Mucosa of descending colon (tissue), 3 donors: Measurements from ENCODE around the gene ARID1B. TPM values are rescaled to one million over a fixed set of nuclear protein-coding genes. Genes with fewer than 3 reads are reported as not detected.
A peak's percentile ranks its signal among the peaks of the same experiment; 100 is the strongest.

Experiments used
- ATAC-seq: fragments of 200-7000 bp; cut with Tn5 transposase; one replicate; pipeline ENCODE4 v1.9.1; 2020; ENCODE audit warnings: mild to moderate bottlenecking, moderate library complexity
- DNase-seq, 3 donors: peaks; one replicate each; pipeline ENCODE4 v3.0.0-alpha.2; 2020
- H3K36me3 ChIP-seq: fragments of 200-600 bp; one replicate; pipeline ENCODE4 v1.8.0; 2021; ENCODE audit warnings: low read depth, mild to moderate bottlenecking
- H3K4me1 ChIP-seq: fragments of 200-600 bp; one replicate; pipeline ENCODE4 v1.8.0; 2021; ENCODE audit warnings: low read depth, mild to moderate bottlenecking
- H3K4me3 ChIP-seq: fragments of 200-600 bp; one replicate; pipeline ENCODE4 v1.8.0; 2021; ENCODE audit warnings: mild to moderate bottlenecking
- H3K9me3 ChIP-seq: fragments of 200-600 bp; one replicate; pipeline ENCODE4 v1.8.0; 2021; ENCODE audit warnings: mild to moderate bottlenecking
- CTCF ChIP-seq: fragments of 200-600 bp; IDR thresholded peaks from one replicate; pipeline ENCODE4 v1.8.0; 2022; ENCODE audit warnings: antibody characterized with exemption, mild to moderate bottlenecking
- intact Hi-C, 2 donors: fragments of 100-400 bp; cut with DNase I in 1 of 2; cut with micrococcal nuclease in 1 of 2; formaldehyde crosslinking; loops; one replicate each; pipeline versions ENCODE4 v1.11.0 to v1.11.1; 2022; cut with DNase I, micrococcal nuclease
- total RNA-seq, 3 donors: library from RNA; stranded (reverse); fragmentation: NEBNext Ultra II Directional in 2 of 3; extraction: Animal tissue kit (Norgen Biotek cat#: 25700) in 2 of 3; gene quantifications; one replicate each; pipeline versions ENCODE4 v1.2.1 to v1.2.4, GENCODE V29; 2021 to 2023
- donor health status: DM: no; HTN: no; CAD: no; lungs with moderate emphysema.
- donor health status: DM: no; HTN: no; CAD: no.
- donor health status: DM: no; HTN: yes; CAD: no.

ARID1B gene
- total RNA-seq, 3 donors from 2014 or later, result 71.8 to 102 (median 101) TPM

GRCh38 chr6:156822747-156823206 is 45.6 kb downstream of the ARID1B start:
- ATAC-seq (peak; percentile 43), DNase-seq (no peak)
- intact Hi-C loops, result no loop called here
- no peaks in the 10 kb centered on the region for H3K9me3 ChIP-seq
- H3K4me1 ChIP-seq, result peaks cover 22% of the 10 kb centered on the region
- no peaks in the 10 kb centered on the region for H3K36me3 ChIP-seq
- TF ChIP-seq CTCF, result no peak
- H3K4me3 ChIP-seq, result no peak overlapping the region

GRCh38 chr6:156824142-156824541 is 47.0 kb downstream of the ARID1B start:
- intact Hi-C loops, result no loop called here
- Histone ChIP-seq H3K36me3 (no peaks in the 10 kb centered on the region), H3K4me1 (peaks cover 22% of the 10 kb centered on the region), H3K9me3 (no peaks in the 10 kb centered on the region), H3K4me3 (no peak overlapping the region)
- no peak for TF ChIP-seq CTCF
- no peak for DNase-seq
- ATAC-seq, result no peak

- ATAC-seq (no peak), DNase-seq (no peak)
- H3K9me3 ChIP-seq, result no peaks in the 10 kb centered on the region
- intact Hi-C loops, result no loop called here
- H3K4me3 ChIP-seq, result no peak overlapping the region
- no peaks in the 10 kb centered on the region for H3K36me3 ChIP-seq
- H3K4me1 ChIP-seq, result peaks cover 15% of the 10 kb centered on the region
- TF ChIP-seq CTCF, result no peak
Observed at GRCh38 chr6:156825475-156825874, 48.3 kb downstream of the ARID1B start.

- H3K4me1 ChIP-seq, result peaks cover 15% of the 10 kb centered on the region
Observed at GRCh38 chr6:156826290-156826955, 49.2 kb downstream of the ARID1B start.

GRCh38 chr6:156827382-156827781 is 50.2 kb downstream of the ARID1B start:
- H3K36me3 ChIP-seq, result no peaks in the 10 kb centered on the region
- DNase-seq (no peak), ATAC-seq (peak; percentile 14)
- no peak overlapping the region for H3K4me3 ChIP-seq
- peaks cover 14% of the 10 kb centered on the region for H3K4me1 ChIP-seq
- intact Hi-C loops, result no loop called here
- no peaks in the 10 kb centered on the region for H3K9me3 ChIP-seq
- TF ChIP-seq CTCF, result no peak

More at GRCh38 chr6:156826290-156826955, 49.2 kb downstream of the ARID1B start:
- intact Hi-C loops, result no loop called here
- no peak overlapping the region for H3K4me3 ChIP-seq
- TF ChIP-seq CTCF, result no peak
- no peaks in the 10 kb centered on the region for H3K36me3 ChIP-seq
- H3K9me3 ChIP-seq, result no peaks in the 10 kb centered on the region
- no peak for ATAC-seq
- DNase-seq, result no peak
